ENCODE results near the gene TPR.

- no peak for TF ChIP-seq EZH2 (IDR thresholded peaks at IDR 0.05; ENCODE audit: low read depth, low read length, severe bottlenecking)
- TF ChIP-seq POLR2A (IDR thresholded peaks at IDR 0.05; ENCODE audit: control extremely low read depth in 1 of 2, low read depth in 2 of 2, low read length in 2 of 2): no peak
- no peak for TF ChIP-seq POLR2AphosphoS5 (IDR thresholded peaks at IDR 0.05; ENCODE audit: low read depth, low read length)
- no peak for TF ChIP-seq CTCF (IDR thresholded peaks at IDR 0.05; ENCODE audit: control extremely low read depth in 1 of 3, insufficient read depth in 1 of 3, low read depth in 1 of 3, low read length in 3 of 3)
- TF ChIP-seq TEAD4 (IDR thresholded peaks at IDR 0.05; ENCODE audit: low read depth, low read length): no peak
- TF ChIP-seq ZNF274 (IDR thresholded peaks at IDR 0.05; ENCODE audit: borderline replicate concordance, extremely low read depth, low read length): no peak
- no peak for TF ChIP-seq GTF2F1 (IDR thresholded peaks at IDR 0.05; ENCODE audit: borderline replicate concordance, low read depth, low read length)
- TF ChIP-seq MAX (IDR thresholded peaks at IDR 0.05): no peak
- no peak for TF ChIP-seq RBBP5 (IDR thresholded peaks at IDR 0.05; ENCODE audit: borderline replicate concordance, low read depth, low read length)
- TF ChIP-seq E2F6 (IDR thresholded peaks at IDR 0.05): no peak
- TF ChIP-seq CTBP2 (IDR thresholded peaks at IDR 0.05; ENCODE audit: borderline replicate concordance, insufficient read depth, insufficient read length, low read length): no peak
- no peak for TF ChIP-seq RAD21 (IDR thresholded peaks at IDR 0.05 in 1 of 2, conservative IDR thresholded peaks at IDR 0.05 in 1 of 2; ENCODE audit: low read depth in 2 of 2, low read length in 2 of 2)
- no peak for TF ChIP-seq KDM1A (IDR thresholded peaks at IDR 0.05; ENCODE audit: borderline replicate concordance, low read length)
Measured at GRCh38 chr1:186295980-186296379, 79.1 kb downstream of the TPR start, which contains the start of gene PRG4.
